Stimulated activated CD8-positive, alpha-beta memory T cell treated with anti-CD3 and anti-CD28 coated beads, Interleukin-4, amount 100 ng/mL, for 24 hours (primary cell): ENCODE data around the gene MAEA.

Experiments
- DNase-seq: peaks from one replicate; pipeline ENCODE4 v3.0.0-alpha.2; 2020; ENCODE audit warnings: low read depth

Gene MAEA

GRCh38 chr4:1289207-1290164, at the start of gene MAEA:
MAEA (plus strand) TSS chr4:1289891; CDS start chr4:1289914, 23 bp downstream.
- peak; percentile 96 for DNase-seq

GRCh38 chr4:1239950-1240307, 49.8 kb upstream of the MAEA start:
- no peak for DNase-seq

- no peak for DNase-seq
Observed at GRCh38 chr4:1240721-1241465, 48.8 kb upstream of the MAEA start.

GRCh38 chr4:1241466-1241935, 48.2 kb upstream of the MAEA start:
- no peak for DNase-seq

- no peak for DNase-seq
Observed at GRCh38 chr4:1241936-1242505, 47.7 kb upstream of the MAEA start.

- DNase-seq: no peak
Observed at GRCh38 chr4:1242506-1243450, 46.9 kb upstream of the MAEA start.

GRCh38 chr4:1243451-1244080, 46.1 kb upstream of the MAEA start:
- no peak for DNase-seq

GRCh38 chr4:1244081-1244977, 45.4 kb upstream of the MAEA start:
- no peak for DNase-seq

GRCh38 chr4:1244978-1245471, 44.7 kb upstream of the MAEA start:
- no peak for DNase-seq

- DNase-seq: no peak
Observed at GRCh38 chr4:1245481-1246051, 44.1 kb upstream of the MAEA start.

GRCh38 chr4:1246111-1246881, 43.4 kb upstream of the MAEA start:
- no peak for DNase-seq

- no peak for DNase-seq
Observed at GRCh38 chr4:1246901-1247863, 42.5 kb upstream of the MAEA start.

GRCh38 chr4:1247864-1248244, 41.8 kb upstream of the MAEA start:
- peak; percentile 29 for DNase-seq

- peak; percentile 74 for DNase-seq
Observed at GRCh38 chr4:1248245-1249147, 41.2 kb upstream of the MAEA start, which contains the start of gene CTBP1. CTBP1 (minus strand) TSS chr4:1249130; CDS start chr4:1241331, 7,799 bp downstream.

- peak; percentile 75 for DNase-seq
Observed at GRCh38 chr4:1249148-1249730, 40.5 kb upstream of the MAEA start.
